Measurements from ENCODE around the gene CERS6. TPM values are rescaled to one million over a fixed set of nuclear protein-coding genes. Genes with fewer than 3 reads are reported as not detected.

The CERS6 gene
- polyA plus RNA-seq, 3 donors, result 7.6 to 17.7 (median 15.6) TPM

DNA sequence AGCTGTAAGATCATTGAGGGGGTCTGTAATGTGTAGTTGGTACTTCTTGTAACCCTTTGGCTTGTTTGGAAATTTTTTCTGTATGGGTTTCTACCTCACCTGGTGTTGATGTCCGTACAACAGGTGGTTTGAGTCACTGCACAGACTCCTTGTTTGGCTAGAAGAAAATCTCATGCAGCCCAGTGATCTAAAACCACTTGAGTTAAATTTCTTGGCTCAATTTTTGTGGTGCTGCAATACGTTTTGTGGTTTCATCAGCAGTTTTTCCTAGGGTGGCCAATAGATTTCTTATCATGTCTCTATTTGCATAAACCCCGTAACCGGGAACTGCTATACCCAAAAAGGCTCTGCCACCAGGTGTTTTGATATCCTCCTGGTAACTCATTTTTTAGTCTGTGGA lies 43.4 kb downstream of the CERS6 start:
- Mint-ChIP-seq H3K9me3 (peaks cover 15 to 33% (median 25%) of the 10 kb centered on the region in 7 donors), H3K4me3 (no peak overlapping the region), H3K27me3 (ENCODE audit: low read depth in 3 of 3) (no peaks in the 10 kb centered on the region), H3K4me1 (peaks cover 25% of the 10 kb centered on the region), H3K27ac (no peak overlapping the region), H3K36me3 (peaks cover 12 to 27% of the 10 kb centered on the region in 2 donors)
- Histone ChIP-seq H3K27me3 (ENCODE audit: control insufficient read depth in 2 of 2, insufficient read depth in 2 of 2, low read length in 2 of 2) (no peaks in the 10 kb centered on the region), H3K4me3 (replicated peaks in 1 of 3; ENCODE audit: low read depth in 2 of 3, low read length in 3 of 3) (no peak overlapping the region), H3K9me3 (replicated peaks in 1 of 2; ENCODE audit: control insufficient read depth in 1 of 2, insufficient read depth in 1 of 2, low read length in 2 of 2) (peaks cover 13 to 19% of the 10 kb centered on the region in 2 donors), H3K79me2 (ENCODE audit: insufficient read depth, low read length) (peaks cover 100% of the 10 kb centered on the region), H3K9ac (ENCODE audit: insufficient read depth, low read length, poor library complexity, severe bottlenecking) (no peak overlapping the region), H3K27ac (ENCODE audit: low read depth in 1 of 2, low read length in 2 of 2) (no peak overlapping the region), H4K20me1 (ENCODE audit: insufficient read depth, low read length) (peaks cover 34% of the 10 kb centered on the region), H3K4me2 (replicated peaks; ENCODE audit: extremely low read depth, low read length, poor library complexity, severe bottlenecking) (no peak overlapping the region), H3K36me3 (replicated peaks in 1 of 2; ENCODE audit: control insufficient read depth in 1 of 2, insufficient read depth in 2 of 2, low read length in 2 of 2) (peaks cover 3 to 13% of the 10 kb centered on the region in 2 donors), H2AFZ (ENCODE audit: insufficient read depth, low read depth, low read length, poor library complexity, severe bottlenecking) (no peak overlapping the region), H3K4me1 (ENCODE audit: control insufficient read depth in 1 of 2, insufficient read depth in 2 of 2, low read length in 2 of 2) (no peaks in the 10 kb centered on the region)
- WGBS (ENCODE audit: insufficient coverage), result 92% methylated on average over 2 of the region's 4 CpGs
- no peak for TF ChIP-seq CTCF (IDR thresholded peaks at IDR 0.05)
- intact Hi-C loops (cut with micrococcal nuclease), result no loop called here
- DNase-seq, result no peak

DNA sequence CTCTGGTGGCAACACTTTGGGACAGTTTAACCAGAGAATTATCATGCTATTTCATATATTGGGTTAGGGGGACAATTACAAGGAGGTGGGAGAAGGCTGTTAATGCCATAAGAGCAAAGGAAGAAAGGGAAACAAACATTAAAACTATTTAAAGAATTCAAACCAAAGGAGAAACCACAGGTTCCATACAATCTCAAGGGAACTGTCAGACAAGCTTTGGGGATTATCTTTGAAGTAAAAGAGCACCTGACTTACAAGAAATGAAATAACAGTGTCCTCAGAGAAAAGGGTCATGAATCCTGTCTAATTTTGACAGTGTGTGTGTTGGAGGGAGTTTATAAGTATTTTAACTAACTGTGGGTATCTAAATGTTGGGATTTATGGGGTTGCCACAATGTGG lies 44.4 kb downstream of the CERS6 start:
- Histone ChIP-seq H3K79me2 (ENCODE audit: insufficient read depth, low read length) (peaks cover 100% of the 10 kb centered on the region), H3K27me3 (ENCODE audit: control insufficient read depth in 2 of 2, insufficient read depth in 2 of 2, low read length in 2 of 2) (no peaks in the 10 kb centered on the region), H3K4me1 (ENCODE audit: control insufficient read depth in 1 of 2, insufficient read depth in 2 of 2, low read length in 2 of 2) (no peaks in the 10 kb centered on the region), H3K4me2 (replicated peaks; ENCODE audit: extremely low read depth, low read length, poor library complexity, severe bottlenecking) (no peak overlapping the region), H3K4me3 (replicated peaks in 1 of 3; ENCODE audit: low read depth in 2 of 3, low read length in 3 of 3) (no peak overlapping the region), H3K36me3 (replicated peaks in 1 of 2; ENCODE audit: control insufficient read depth in 1 of 2, insufficient read depth in 2 of 2, low read length in 2 of 2) (peaks cover 0 to 8% of the 10 kb centered on the region in 2 donors), H4K20me1 (ENCODE audit: insufficient read depth, low read length) (peaks cover 41% of the 10 kb centered on the region), H3K9me3 (replicated peaks in 1 of 2; ENCODE audit: control insufficient read depth in 1 of 2, insufficient read depth in 1 of 2, low read length in 2 of 2) (peaks cover 13 to 19% of the 10 kb centered on the region in 2 donors), H2AFZ (ENCODE audit: insufficient read depth, low read depth, low read length, poor library complexity, severe bottlenecking) (no peak overlapping the region), H3K9ac (ENCODE audit: insufficient read depth, low read length, poor library complexity, severe bottlenecking) (no peak overlapping the region), H3K27ac (ENCODE audit: low read depth in 1 of 2, low read length in 2 of 2) (no peak overlapping the region)
- intact Hi-C loops (cut with micrococcal nuclease), result no loop called here
- no peak overlapping the region for H3K4me3 Mint-ChIP-seq
- peaks cover 4 to 27% of the 10 kb centered on the region in 2 donors for H3K36me3 Mint-ChIP-seq
- H3K27ac Mint-ChIP-seq, result no peak overlapping the region
- peaks cover 19% of the 10 kb centered on the region for H3K4me1 Mint-ChIP-seq
- DNase-seq, result no peak
- no peak for TF ChIP-seq CTCF (IDR thresholded peaks at IDR 0.05)
- peaks cover 15 to 33% (median 25%) of the 10 kb centered on the region in 7 donors for H3K9me3 Mint-ChIP-seq
- no peaks in the 10 kb centered on the region for H3K27me3 Mint-ChIP-seq (ENCODE audit: low read depth in 3 of 3)
